ENCODE results near the gene NEDD8. TPM values are rescaled to one million over a fixed set of nuclear protein-coding genes. Genes with fewer than 3 reads are reported as not detected.

The NEDD8 gene
- total RNA-seq, 1 donor from 2014 or later: 156 TPM

DNA sequence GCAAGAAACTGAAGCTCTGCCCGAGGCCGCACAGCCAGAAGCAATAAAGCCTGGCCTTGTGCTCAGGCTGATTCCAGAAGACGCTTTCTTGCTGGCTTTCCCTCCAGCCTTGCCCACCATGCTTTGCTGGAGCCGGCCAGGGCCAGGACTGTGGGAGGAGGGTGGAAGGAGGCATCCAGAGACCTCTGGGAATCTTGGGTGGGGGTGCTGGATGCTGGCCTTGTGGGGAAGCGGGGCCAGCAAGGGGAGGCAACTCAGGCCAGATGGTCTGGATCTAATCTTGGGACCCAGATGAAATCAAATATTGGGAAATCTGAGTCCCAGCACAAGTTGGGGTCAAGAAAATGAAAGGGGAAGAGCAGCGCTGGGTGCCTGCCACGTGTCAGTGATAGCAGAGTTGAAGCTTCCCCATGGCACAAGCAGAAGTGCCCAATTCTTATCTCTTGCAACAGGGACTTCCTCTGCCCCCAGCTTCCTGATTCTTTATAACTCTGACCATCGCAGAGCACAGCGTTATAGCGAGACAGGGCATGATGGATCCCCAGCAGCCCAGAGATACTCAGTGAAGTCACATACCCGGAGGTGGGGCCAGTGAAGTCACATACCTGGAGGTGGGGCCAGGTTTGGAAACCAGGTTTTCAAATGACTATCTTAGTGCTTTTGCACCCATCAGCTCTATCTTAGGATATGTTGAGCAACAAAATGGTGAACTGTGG, 45.6 kb upstream of the NEDD8 start:
- Mint-ChIP-seq H3K27me3 (ENCODE audit: low read depth) (no peaks in the 10 kb centered on the region), H3K4me3 (no peak overlapping the region), H3K36me3 (no peaks in the 10 kb centered on the region), H3K27ac (no peak overlapping the region), H3K4me1 (peaks cover 9% of the 10 kb centered on the region), H3K9me3 (no peaks in the 10 kb centered on the region)
- DNase-seq (ENCODE audit: low spot score in 2 of 2, unreplicated experiment in 2 of 2): no peak
- TF ChIP-seq CTCF (IDR thresholded peaks at IDR 0.05; ENCODE audit: unreplicated experiment): no peak

GRCh38 chr14:24277071-24277470, 44.9 kb upstream of the NEDD8 start:
- H3K27ac Mint-ChIP-seq: no peak overlapping the region
- TF ChIP-seq CTCF (IDR thresholded peaks at IDR 0.05; ENCODE audit: unreplicated experiment): no peak

GRCh38 chr14:24274101-24274543, 42.0 kb upstream of the NEDD8 start:
- Mint-ChIP-seq H3K4me3 (no peak overlapping the region), H3K9me3 (no peaks in the 10 kb centered on the region), H3K27ac (peak overlapping the region; percentile 64), H3K36me3 (no peaks in the 10 kb centered on the region), H3K4me1 (peaks cover 24% of the 10 kb centered on the region), H3K27me3 (ENCODE audit: low read depth) (no peaks in the 10 kb centered on the region)
- no peak for TF ChIP-seq CTCF (IDR thresholded peaks at IDR 0.05; ENCODE audit: unreplicated experiment)
- DNase-seq (ENCODE audit: low spot score in 2 of 2, unreplicated experiment in 2 of 2): no peak

More at GRCh38 chr14:24277071-24277470, 44.9 kb upstream of the NEDD8 start:
- H3K27me3 Mint-ChIP-seq (ENCODE audit: low read depth): no peaks in the 10 kb centered on the region
- no peaks in the 10 kb centered on the region for H3K36me3 Mint-ChIP-seq
- no peak for DNase-seq (ENCODE audit: low spot score in 2 of 2, unreplicated experiment in 2 of 2)
- H3K4me1 Mint-ChIP-seq: peaks cover 15% of the 10 kb centered on the region
- H3K4me3 Mint-ChIP-seq: no peak overlapping the region
- H3K9me3 Mint-ChIP-seq: no peaks in the 10 kb centered on the region

DNA sequence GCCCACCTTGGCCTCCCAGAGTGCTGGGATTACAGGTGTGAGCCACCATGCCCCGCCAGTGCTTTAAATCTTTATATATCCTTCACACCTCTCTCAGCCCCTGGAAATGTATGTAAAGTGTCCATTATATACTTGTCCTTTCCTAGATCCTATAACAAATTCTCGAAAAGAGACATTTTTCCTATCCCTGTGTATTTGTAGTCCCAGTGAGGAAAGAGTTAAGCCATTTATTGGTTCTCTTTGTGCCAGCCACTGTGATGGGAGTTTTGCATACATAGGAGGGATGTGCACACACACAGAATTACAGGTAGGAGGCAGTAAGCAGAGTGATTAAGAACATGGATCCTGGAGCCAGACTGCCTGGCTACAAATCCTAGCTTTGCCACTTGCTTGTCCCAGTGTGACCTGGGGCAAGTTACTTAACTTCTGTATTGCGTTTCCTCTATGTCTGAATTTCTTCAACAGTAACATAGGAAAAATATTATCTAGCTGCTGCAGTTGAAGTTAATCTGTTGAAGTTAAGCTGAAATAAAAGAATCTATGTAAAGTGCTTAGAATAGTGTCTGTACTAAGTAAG, 41.3 kb upstream of the NEDD8 start:
- TF ChIP-seq CTCF (IDR thresholded peaks at IDR 0.05; ENCODE audit: unreplicated experiment): no peak
- no peaks in the 10 kb centered on the region for H3K9me3 Mint-ChIP-seq
- H3K4me1 Mint-ChIP-seq: peaks cover 24% of the 10 kb centered on the region
- no peak overlapping the region for H3K4me3 Mint-ChIP-seq
- H3K27ac Mint-ChIP-seq: peak overlapping the region; percentile 32
- no peak for DNase-seq (ENCODE audit: low spot score in 2 of 2, unreplicated experiment in 2 of 2)
- H3K36me3 Mint-ChIP-seq: no peaks in the 10 kb centered on the region
- no peaks in the 10 kb centered on the region for H3K27me3 Mint-ChIP-seq (ENCODE audit: low read depth)

- no peaks in the 10 kb centered on the region for H3K36me3 Mint-ChIP-seq
- H3K9me3 Mint-ChIP-seq: no peaks in the 10 kb centered on the region
- peak overlapping the region; percentile 84 for H3K4me3 Mint-ChIP-seq
- peak overlapping the region; percentile 10 for H3K27ac Mint-ChIP-seq
- H3K4me1 Mint-ChIP-seq: peaks cover 24% of the 10 kb centered on the region
- no peak for DNase-seq (ENCODE audit: low spot score in 2 of 2, unreplicated experiment in 2 of 2)
- TF ChIP-seq CTCF (IDR thresholded peaks at IDR 0.05; ENCODE audit: unreplicated experiment): no peak
- no peaks in the 10 kb centered on the region for H3K27me3 Mint-ChIP-seq (ENCODE audit: low read depth)
Measured at GRCh38 chr14:24272467-24272866, 40.3 kb upstream of the NEDD8 start.
